AG04450 (cell line): ENCODE measurements around the gene PYGL. TPM values are rescaled to one million over a fixed set of nuclear protein-coding genes. Genes with fewer than 3 reads are reported as not detected.

Experiments
- CTCF ChIA-PET: fragments of 300-600, 350-600 bp; formaldehyde crosslinking; extraction: SDS; loops from one replicate; lab custom pipeline; 2022; ENCODE audit warnings: antibody characterized with exemption, inconsistent platforms; lab: Charles Lee
- POLR2A ChIA-PET: fragments of 350-600 bp; formaldehyde crosslinking; extraction: SDS; loops from one replicate; lab custom pipeline; 2021; ENCODE audit warnings: antibody characterized with exemption, inconsistent platforms; lab: Yijun Ruan, JAX
- DNase-seq: peaks from one replicate; pipeline ENCODE4 v3.0.0-alpha.2; 2011; ENCODE audit warnings: low read depth, low spot score
- H3K27ac ChIP-seq: one replicate; pipeline ENCODE4 v1.5.1; 2012; ENCODE audit warnings: low read depth, low read length, control low read depth
- H3K27me3 ChIP-seq: one replicate; pipeline ENCODE4 v1.6.0; 2012; ENCODE audit warnings: low read length; ENCODE audit not compliant: control insufficient read depth, insufficient read depth
- H3K4me3 ChIP-seq: 2 replicates; pipeline ENCODE4 v1.5.1; 2011; ENCODE audit warnings: mild to moderate bottlenecking, low read depth, low read length, control low read depth
- H3K9me3 ChIP-seq: 2 replicates; pipeline ENCODE4 v1.5.1; 2012; ENCODE audit warnings: low read length; ENCODE audit not compliant: control insufficient read depth, insufficient read depth
- polyA plus RNA-seq: library from polyadenylated mRNA; depleted of rRNA; stranded (reverse); fragments of >200 nt; gene quantifications from 2 replicates; pipeline ENCODE4 v1.2.3, GENCODE V29; 2011
- TF ChIP-seq, protein P1 (sequence below): IDR thresholded peaks from 2 replicates; pipeline ENCODE4 v1.5.1; 2011; ENCODE audit warnings: low read depth, low read length, control low read depth, inconsistent platforms

Gene PYGL
- polyA plus RNA-seq, 1 experiment = 60.4 TPM

DNA sequence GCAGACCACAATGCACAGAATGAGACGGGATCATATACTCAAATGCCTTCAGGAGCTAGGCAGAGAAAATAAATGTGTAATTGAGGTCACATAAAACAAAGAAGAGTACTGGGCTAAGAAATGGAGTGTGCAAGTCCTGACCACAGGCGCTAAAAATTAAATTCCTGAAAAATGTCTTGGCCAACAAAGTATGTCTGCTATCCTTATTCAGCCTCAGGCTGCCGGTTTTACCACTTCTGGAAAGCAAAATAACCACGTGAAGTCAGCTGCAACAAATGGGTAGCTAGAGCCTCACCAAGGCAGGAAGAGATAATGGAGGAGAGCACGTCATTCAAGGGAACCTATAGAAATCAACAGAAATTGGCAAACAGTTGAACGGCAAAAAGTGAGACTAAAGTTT is 3.1 kb downstream of the PYGL start:
- TF ChIP-seq, protein P1, sequence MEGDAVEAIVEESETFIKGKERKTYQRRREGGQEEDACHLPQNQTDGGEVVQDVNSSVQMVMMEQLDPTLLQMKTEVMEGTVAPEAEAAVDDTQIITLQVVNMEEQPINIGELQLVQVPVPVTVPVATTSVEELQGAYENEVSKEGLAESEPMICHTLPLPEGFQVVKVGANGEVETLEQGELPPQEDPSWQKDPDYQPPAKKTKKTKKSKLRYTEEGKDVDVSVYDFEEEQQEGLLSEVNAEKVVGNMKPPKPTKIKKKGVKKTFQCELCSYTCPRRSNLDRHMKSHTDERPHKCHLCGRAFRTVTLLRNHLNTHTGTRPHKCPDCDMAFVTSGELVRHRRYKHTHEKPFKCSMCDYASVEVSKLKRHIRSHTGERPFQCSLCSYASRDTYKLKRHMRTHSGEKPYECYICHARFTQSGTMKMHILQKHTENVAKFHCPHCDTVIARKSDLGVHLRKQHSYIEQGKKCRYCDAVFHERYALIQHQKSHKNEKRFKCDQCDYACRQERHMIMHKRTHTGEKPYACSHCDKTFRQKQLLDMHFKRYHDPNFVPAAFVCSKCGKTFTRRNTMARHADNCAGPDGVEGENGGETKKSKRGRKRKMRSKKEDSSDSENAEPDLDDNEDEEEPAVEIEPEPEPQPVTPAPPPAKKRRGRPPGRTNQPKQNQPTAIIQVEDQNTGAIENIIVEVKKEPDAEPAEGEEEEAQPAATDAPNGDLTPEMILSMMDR = no peak
- H3K4me3 ChIP-seq = no peak overlapping the region
- H3K27me3 ChIP-seq = no peaks in the 10 kb centered on the region
- H3K27ac ChIP-seq = no peak overlapping the region
- CTCF ChIA-PET = no interaction called here
- POLR2A ChIA-PET = no interaction called here
- H3K9me3 ChIP-seq = no peaks in the 10 kb centered on the region
- no peak for DNase-seq

DNA sequence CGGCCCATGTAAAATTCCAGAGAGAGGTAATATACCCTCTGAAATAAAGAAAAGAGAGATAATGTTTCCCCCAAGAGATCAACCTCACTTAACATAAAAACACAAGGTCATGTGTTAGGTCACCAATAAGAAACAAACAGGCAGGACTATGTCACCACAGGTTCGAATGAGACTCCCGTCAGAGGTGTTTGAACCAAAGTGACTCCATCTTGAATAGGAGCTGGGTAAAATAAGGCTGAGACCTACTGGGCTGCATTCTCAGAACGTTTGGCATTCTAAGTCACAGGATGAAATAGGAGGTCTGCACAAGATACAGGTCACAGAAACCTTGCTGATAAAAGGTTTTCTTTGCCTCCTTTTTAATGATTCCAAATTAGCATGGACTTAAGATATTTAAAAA is 6.5 kb downstream of the PYGL start:
- ChIA-PET POLR2A (no interaction called here), CTCF (no interaction called here)
- TF ChIP-seq, protein P1 = no peak
- no peaks in the 10 kb centered on the region for H3K9me3 ChIP-seq
- no peak for DNase-seq
- no peaks in the 10 kb centered on the region for H3K27me3 ChIP-seq
- H3K27ac ChIP-seq = no peak overlapping the region
- H3K4me3 ChIP-seq = no peak overlapping the region

DNA sequence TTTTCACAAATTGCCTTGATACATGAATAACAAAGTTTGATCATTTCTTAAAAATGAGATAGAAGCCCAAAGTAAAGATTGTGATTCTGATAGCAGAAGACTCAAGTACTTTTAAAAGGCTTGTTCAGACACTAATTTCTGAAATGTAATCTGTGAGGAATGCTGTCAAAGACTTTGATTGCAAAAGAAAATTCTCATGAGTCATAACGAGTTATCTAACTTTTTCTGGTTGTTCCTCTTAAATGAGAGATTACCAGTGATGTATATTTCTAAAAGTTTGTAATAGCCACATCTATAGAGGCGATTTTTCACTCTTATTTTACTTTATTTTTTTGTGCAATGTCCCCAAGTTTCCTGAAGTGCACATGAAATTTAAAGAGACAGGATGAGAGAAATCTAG is 7.0 kb downstream of the PYGL start:
- no peak overlapping the region for H3K4me3 ChIP-seq
- no peaks in the 10 kb centered on the region for H3K27me3 ChIP-seq
- POLR2A ChIA-PET = interaction anchor here (0.7 kb wide), 1 partner anchor 110 kb away, joined by 3 read pairs; no protein-coding TSS in a partner anchor
- CTCF ChIA-PET = interaction anchor here (1.2 kb wide), 1 partner anchor 337 kb away, joined by 3 read pairs; no protein-coding TSS in a partner anchor
- DNase-seq = no peak
- TF ChIP-seq, protein P1 = no peak
- no peaks in the 10 kb centered on the region for H3K9me3 ChIP-seq
- no peak overlapping the region for H3K27ac ChIP-seq

DNA sequence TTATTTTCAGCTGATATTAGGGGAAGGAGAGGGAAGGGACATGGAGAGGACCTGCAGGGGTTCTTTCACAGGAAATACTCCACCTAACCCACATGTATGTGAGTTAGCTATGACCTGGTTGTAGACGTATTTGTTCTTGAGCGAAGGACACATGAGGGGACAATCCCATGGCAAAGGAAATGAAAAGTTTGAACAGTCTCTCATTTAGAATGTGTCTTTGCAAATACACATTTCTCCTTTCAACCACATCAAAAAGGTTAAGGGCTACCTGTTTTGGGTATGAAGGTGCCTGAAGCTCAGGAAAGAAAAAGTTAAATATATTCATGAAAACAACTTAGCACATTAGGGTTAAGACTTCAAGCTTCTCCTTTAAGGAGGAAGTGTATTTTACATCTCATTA is 7.4 kb downstream of the PYGL start:
- TF ChIP-seq, protein P1 = no peak
- POLR2A ChIA-PET = interaction anchor here (0.7 kb wide), 1 partner anchor 109 kb away, joined by 3 read pairs; no protein-coding TSS in a partner anchor
- H3K27ac ChIP-seq = no peak overlapping the region
- no peak overlapping the region for H3K4me3 ChIP-seq
- H3K27me3 ChIP-seq = no peaks in the 10 kb centered on the region
- DNase-seq = no peak
- no peaks in the 10 kb centered on the region for H3K9me3 ChIP-seq
- CTCF ChIA-PET = interaction anchor here (1.2 kb wide), 1 partner anchor 336 kb away, joined by 3 read pairs; no protein-coding TSS in a partner anchor

DNA sequence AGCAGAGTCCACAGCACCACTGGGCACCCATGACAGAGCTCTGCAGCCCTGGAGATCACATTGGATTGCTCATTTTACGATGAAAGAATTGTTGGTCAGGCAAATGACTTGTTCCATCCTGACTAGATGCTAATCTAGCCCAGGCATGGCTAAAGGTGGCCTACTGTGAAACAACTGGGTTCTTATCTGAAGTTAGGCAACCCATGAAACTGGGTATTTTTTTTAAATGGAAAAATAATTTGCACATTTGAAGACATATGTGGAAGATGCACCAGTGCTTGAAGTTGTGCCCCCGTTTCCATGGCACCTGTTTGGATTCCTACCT is 8.3 kb downstream of the PYGL start:
- ChIA-PET CTCF (no interaction called here), POLR2A (no interaction called here)
- Histone ChIP-seq H3K4me3 (no peak overlapping the region), H3K27ac (no peak overlapping the region), H3K27me3 (no peaks in the 10 kb centered on the region), H3K9me3 (no peaks in the 10 kb centered on the region)
- no peak for DNase-seq
- TF ChIP-seq, protein P1 = no peak
